Sciatic nerve (tissue), 2 donors: Measurements from ENCODE around the gene ELAVL2. TPM values are rescaled to one million over a fixed set of nuclear protein-coding genes. Genes with fewer than 3 reads are reported as not detected.

Source experiments
- ATAC-seq: fragments of 200-7000 bp; cut with Tn5 transposase; one replicate; pipeline ENCODE4 v1.9.1; 2020; ENCODE audit warnings: mild to moderate bottlenecking, moderate library complexity
- DNase-seq: peaks from one replicate; pipeline ENCODE4 v3.0.0-alpha.2; 2020; ENCODE audit warnings: low spot score
- intact Hi-C: fragments of 100-400 bp; cut with DNase I; formaldehyde crosslinking; loops from one replicate; pipeline ENCODE4 v1.14.2; 2022
- total RNA-seq: library from RNA; stranded (reverse); fragmentation: NEBNext Ultra II Directional; extraction: Animal tissue kit (Norgen Biotek cat#: 25700); gene quantifications from one replicate; pipeline ENCODE4 v1.2.1, GENCODE V29; 2021
- donor health status: DM: no; HTN: no; CAD: no.
- donor health status: DM: no; HTN: no; CAD: no.

Gene ELAVL2
- total RNA-seq, 1 donor from 2014 or later = 0.40 TPM

- DNase-seq (no peak), ATAC-seq (no peak)
- intact Hi-C loops = no loop called here
These were observed 143.1 kb downstream of the ELAVL2 start for GRCh38 chr9:23682891-23683431.

- ATAC-seq (no peak), DNase-seq (no peak)
- intact Hi-C loops = no loop called here
These were observed 143.7 kb downstream of the ELAVL2 start for GRCh38 chr9:23682352-23682751.

- ATAC-seq (no peak), DNase-seq (no peak)
- intact Hi-C loops = no loop called here
These were observed 148.6 kb downstream of the ELAVL2 start for GRCh38 chr9:23677446-23677845.

- intact Hi-C loops = no loop called here
- ATAC-seq (no peak), DNase-seq (no peak)
These were observed 151.9 kb downstream of the ELAVL2 start for GRCh38 chr9:23674016-23674585.

- no peak for ATAC-seq
- intact Hi-C loops = no loop called here
- DNase-seq = no peak
These were observed 153.9 kb downstream of the ELAVL2 start for GRCh38 chr9:23672151-23672550.

- DNase-seq = no peak
- ATAC-seq = no peak
- intact Hi-C loops = no loop called here
These were observed 156.3 kb downstream of the ELAVL2 start for GRCh38 chr9:23669776-23670175.

GRCh38 chr9:23665635-23666034, 160.4 kb downstream of the ELAVL2 start:
- DNase-seq = no peak
- ATAC-seq = no peak
- intact Hi-C loops = no loop called here

- ATAC-seq (no peak), DNase-seq (no peak)
- intact Hi-C loops = no loop called here
These were observed 161.0 kb downstream of the ELAVL2 start for GRCh38 chr9:23665051-23665450.

GRCh38 chr9:23663946-23664345, 162.1 kb downstream of the ELAVL2 start:
- DNase-seq (no peak), ATAC-seq (no peak)
- intact Hi-C loops = no loop called here

- DNase-seq (no peak), ATAC-seq (no peak)
- intact Hi-C loops = no loop called here
These were observed 162.5 kb downstream of the ELAVL2 start for GRCh38 chr9:23663536-23663935.

- intact Hi-C loops = no loop called here
- no peak for ATAC-seq
These were observed 162.9 kb downstream of the ELAVL2 start for GRCh38 chr9:23663125-23663524.

GRCh38 chr9:23662320-23662719, 163.7 kb downstream of the ELAVL2 start:
- ATAC-seq (no peak), DNase-seq (no peak)
- intact Hi-C loops = no loop called here

More at GRCh38 chr9:23663125-23663524, 162.9 kb downstream of the ELAVL2 start:
- DNase-seq = no peak

GRCh38 chr9:23659346-23660006, 166.6 kb downstream of the ELAVL2 start:
- intact Hi-C loops = no loop called here
- ATAC-seq (no peak), DNase-seq (no peak)

- ATAC-seq (no peak), DNase-seq (no peak)
- intact Hi-C loops = no loop called here
These were observed 167.4 kb downstream of the ELAVL2 start for GRCh38 chr9:23658376-23659258.

- DNase-seq (no peak), ATAC-seq (no peak)
- intact Hi-C loops = no loop called here
These were observed 175.0 kb downstream of the ELAVL2 start for GRCh38 chr9:23651051-23651450.

- no peak for DNase-seq
- intact Hi-C loops = no loop called here
- no peak for ATAC-seq
These were observed 177.4 kb downstream of the ELAVL2 start for GRCh38 chr9:23648651-23649050.

- ATAC-seq (no peak), DNase-seq (no peak)
- intact Hi-C loops = no loop called here
These were observed 181.1 kb downstream of the ELAVL2 start for GRCh38 chr9:23644896-23645295.

- ATAC-seq (no peak), DNase-seq (no peak)
- intact Hi-C loops = no loop called here
These were observed 181.7 kb downstream of the ELAVL2 start for GRCh38 chr9:23644326-23644725.

- DNase-seq (no peak), ATAC-seq (no peak)
- intact Hi-C loops = no loop called here
These were observed 182.3 kb downstream of the ELAVL2 start for GRCh38 chr9:23643656-23644258.
